Glutamatergic neuron (in vitro differentiated cells): Measurements from ENCODE around the gene SUSD6. TPM values are rescaled to one million over a fixed set of nuclear protein-coding genes. Genes with fewer than 3 reads are reported as not detected.
A peak's percentile ranks its signal among the peaks of the same experiment; 100 is the strongest.
"Not testable (repeated sequence)": the region's sequence is repeated elsewhere in the genome, so short reads cannot be mapped to it uniquely, and the experiment has no call there.

Source experiments
- DNase-seq: peaks from one replicate; pipeline ENCODE4 v3.0.0; 2022
- H3K27ac Mint-ChIP-seq: one replicate; pipeline ENCODE4 v1.8.0; 2020; ENCODE audit warnings: mild to moderate bottlenecking, mixed read lengths, inconsistent platforms; ENCODE audit not compliant: unreplicated experiment
- H3K27me3 Mint-ChIP-seq: one replicate; pipeline ENCODE4 v1.8.0; 2020; ENCODE audit warnings: mild to moderate bottlenecking, moderate library complexity, mixed read lengths, inconsistent platforms; ENCODE audit not compliant: unreplicated experiment
- H3K36me3 Mint-ChIP-seq: one replicate; pipeline ENCODE4 v1.8.0; 2020; ENCODE audit warnings: mild to moderate bottlenecking, mixed read lengths, inconsistent platforms; ENCODE audit not compliant: unreplicated experiment
- H3K4me1 Mint-ChIP-seq: one replicate; pipeline ENCODE4 v1.8.0; 2020; ENCODE audit warnings: mild to moderate bottlenecking, low read depth, mixed read lengths, inconsistent platforms; ENCODE audit not compliant: unreplicated experiment
- H3K4me3 Mint-ChIP-seq: one replicate; pipeline ENCODE4 v1.8.0; 2020; ENCODE audit warnings: mild to moderate bottlenecking, mixed read lengths, inconsistent platforms; ENCODE audit not compliant: unreplicated experiment
- H3K9me3 Mint-ChIP-seq: one replicate; pipeline ENCODE4 v1.8.0; 2020; ENCODE audit warnings: mild to moderate bottlenecking, moderate library complexity, mixed read lengths, inconsistent platforms; ENCODE audit not compliant: unreplicated experiment
- total RNA-seq: library from RNA; stranded (reverse); fragmentation: NEBNext Ultra II Directional; extraction: Animal tissue kit (Norgen Biotek cat#: 25700); gene quantifications from one replicate; pipeline ENCODE4 v1.2.1, GENCODE V29; 2021; ENCODE audit not compliant: unreplicated experiment
- TF ChIP-seq, protein P1 (sequence below): fragments of 200-600 bp; sonication (generic); IDR thresholded peaks from one replicate; pipeline ENCODE4 v1.5.0; 2021; ENCODE audit not compliant: partially characterized antibody, unreplicated experiment

The SUSD6 gene
- total RNA-seq, 1 donor from 2014 or later = 106 TPM

DNA sequence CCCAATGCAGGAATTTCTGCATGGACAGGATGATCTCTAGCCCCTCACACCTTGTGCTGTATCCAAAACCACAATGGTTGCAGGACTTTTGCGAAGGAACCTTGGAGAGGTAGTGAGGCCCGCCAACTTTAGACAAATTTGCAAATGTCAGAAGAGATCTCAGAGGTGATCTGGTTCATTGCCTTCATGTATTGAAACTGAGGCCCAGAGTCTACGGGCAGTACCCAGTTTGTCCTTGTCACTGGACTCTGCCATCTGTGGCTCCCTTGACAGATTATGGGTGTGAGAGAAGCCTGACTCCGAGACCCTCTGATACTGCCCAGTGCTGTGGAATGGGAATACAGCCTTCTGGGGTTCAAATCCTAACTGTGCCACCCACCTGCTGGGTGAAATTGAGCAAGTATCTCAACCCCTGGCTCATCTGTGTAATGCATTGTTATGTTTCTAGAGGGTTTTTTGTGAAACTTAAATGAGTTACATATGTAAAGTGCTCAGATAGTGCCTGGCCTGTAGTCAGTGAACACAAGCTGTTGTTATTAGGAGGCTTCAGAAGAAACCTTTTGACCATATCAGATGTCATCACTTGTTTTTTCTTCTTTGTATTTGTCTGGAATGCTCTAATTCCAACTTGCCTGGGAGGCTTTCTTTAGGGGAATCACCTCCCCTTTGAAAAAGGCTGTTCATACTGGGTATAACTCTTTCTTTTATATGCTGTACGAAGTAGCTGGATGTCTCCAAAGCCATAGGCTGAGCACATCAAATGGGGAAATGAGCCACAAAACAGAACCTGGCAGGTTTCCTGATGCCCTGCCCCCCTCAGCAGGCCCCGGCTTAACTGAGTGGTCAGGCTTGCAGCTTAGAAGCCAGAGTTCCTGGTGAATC lies 84.2 kb downstream of the SUSD6 start:
- H3K27me3 Mint-ChIP-seq = peaks cover 14% of the 10 kb centered on the region
- TF ChIP-seq, protein P1, sequence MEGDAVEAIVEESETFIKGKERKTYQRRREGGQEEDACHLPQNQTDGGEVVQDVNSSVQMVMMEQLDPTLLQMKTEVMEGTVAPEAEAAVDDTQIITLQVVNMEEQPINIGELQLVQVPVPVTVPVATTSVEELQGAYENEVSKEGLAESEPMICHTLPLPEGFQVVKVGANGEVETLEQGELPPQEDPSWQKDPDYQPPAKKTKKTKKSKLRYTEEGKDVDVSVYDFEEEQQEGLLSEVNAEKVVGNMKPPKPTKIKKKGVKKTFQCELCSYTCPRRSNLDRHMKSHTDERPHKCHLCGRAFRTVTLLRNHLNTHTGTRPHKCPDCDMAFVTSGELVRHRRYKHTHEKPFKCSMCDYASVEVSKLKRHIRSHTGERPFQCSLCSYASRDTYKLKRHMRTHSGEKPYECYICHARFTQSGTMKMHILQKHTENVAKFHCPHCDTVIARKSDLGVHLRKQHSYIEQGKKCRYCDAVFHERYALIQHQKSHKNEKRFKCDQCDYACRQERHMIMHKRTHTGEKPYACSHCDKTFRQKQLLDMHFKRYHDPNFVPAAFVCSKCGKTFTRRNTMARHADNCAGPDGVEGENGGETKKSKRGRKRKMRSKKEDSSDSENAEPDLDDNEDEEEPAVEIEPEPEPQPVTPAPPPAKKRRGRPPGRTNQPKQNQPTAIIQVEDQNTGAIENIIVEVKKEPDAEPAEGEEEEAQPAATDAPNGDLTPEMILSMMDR = no peak

DNA sequence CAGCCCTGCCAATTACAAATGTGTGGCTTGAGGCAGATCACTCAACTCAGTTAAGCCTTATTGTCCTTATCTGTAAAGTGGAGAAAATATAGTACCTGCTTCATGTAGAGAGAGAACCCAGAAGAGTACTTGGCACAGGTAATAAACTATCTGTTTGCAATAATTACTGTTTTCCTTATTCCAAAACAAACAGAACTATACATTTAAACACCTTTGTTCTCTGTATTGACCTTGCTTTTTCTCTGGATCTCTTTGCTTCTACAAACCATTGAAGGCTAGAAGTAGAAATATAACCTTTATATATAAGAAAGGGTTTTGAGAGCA lies 84.8 kb downstream of the SUSD6 start:
- Mint-ChIP-seq H3K27me3 (peaks cover 15% of the 10 kb centered on the region), H3K36me3 (no peaks in the 10 kb centered on the region), H3K4me3 (no peak overlapping the region), H3K9me3 (peaks cover 22% of the 10 kb centered on the region), H3K4me1 (peaks cover 83% of the 10 kb centered on the region), H3K27ac (peak overlapping the region; percentile 99)
- TF ChIP-seq, protein P1 = no peak
- no peak for DNase-seq

More for the DNA sequence above, 84.2 kb downstream of the SUSD6 start:
- peaks cover 79% of the 10 kb centered on the region for H3K4me1 Mint-ChIP-seq
- H3K4me3 Mint-ChIP-seq = no peak overlapping the region
- H3K36me3 Mint-ChIP-seq = no peaks in the 10 kb centered on the region
- no peak for DNase-seq
- peaks cover 22% of the 10 kb centered on the region for H3K9me3 Mint-ChIP-seq
- peak overlapping the region; percentile 99 for H3K27ac Mint-ChIP-seq

DNA sequence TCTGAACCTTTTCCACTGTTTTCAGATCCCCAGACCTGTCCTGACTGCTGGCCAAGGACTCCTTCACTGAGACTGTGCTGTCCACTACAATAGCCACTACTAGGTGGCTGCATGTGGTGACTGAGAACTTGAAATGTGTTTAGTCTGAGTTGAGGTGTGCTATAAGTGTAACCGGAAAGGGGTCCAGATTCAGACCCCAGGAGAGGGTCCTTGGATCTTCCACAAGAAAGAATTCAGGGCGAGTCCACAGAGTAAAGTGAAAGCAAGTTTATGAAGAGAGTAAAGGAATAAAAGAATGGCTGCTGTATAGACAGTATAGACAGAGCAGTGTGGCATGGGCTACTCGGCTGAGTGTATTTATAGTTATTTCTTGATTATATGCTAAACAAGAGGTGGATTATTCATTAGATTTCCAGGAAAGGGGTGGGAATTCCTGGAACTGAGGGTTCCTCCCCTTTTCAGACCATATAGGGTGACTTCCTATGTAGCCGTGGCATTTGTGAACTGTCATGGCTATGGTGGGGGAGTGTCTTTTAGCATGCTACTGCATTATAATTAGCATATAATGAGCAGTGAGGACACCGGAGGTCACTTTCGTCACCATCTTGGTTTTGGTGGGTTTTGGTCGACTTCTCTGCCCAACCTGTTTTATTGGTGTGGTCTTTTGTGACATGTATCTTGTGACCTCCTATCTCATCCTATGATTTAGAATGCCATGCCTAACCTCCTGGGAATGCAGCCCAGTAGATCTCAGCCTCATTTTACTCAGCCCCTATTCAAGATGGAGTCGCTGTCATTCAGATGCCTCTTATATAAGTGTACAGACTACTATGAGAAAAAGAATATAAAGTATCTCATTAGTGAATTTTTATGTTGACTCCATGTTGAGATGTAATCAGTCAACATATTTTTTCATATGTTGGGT lies 85.5 kb downstream of the SUSD6 start:
- H3K27ac Mint-ChIP-seq = peak overlapping the region; percentile 99
- H3K36me3 Mint-ChIP-seq = no peaks in the 10 kb centered on the region
- peaks cover 18% of the 10 kb centered on the region for H3K27me3 Mint-ChIP-seq
- peaks cover 82% of the 10 kb centered on the region for H3K4me1 Mint-ChIP-seq
- peak overlapping the region; percentile 63 for H3K4me3 Mint-ChIP-seq
- H3K9me3 Mint-ChIP-seq = peaks cover 22% of the 10 kb centered on the region
- no peak for DNase-seq
- TF ChIP-seq, protein P1 = no peak

DNA sequence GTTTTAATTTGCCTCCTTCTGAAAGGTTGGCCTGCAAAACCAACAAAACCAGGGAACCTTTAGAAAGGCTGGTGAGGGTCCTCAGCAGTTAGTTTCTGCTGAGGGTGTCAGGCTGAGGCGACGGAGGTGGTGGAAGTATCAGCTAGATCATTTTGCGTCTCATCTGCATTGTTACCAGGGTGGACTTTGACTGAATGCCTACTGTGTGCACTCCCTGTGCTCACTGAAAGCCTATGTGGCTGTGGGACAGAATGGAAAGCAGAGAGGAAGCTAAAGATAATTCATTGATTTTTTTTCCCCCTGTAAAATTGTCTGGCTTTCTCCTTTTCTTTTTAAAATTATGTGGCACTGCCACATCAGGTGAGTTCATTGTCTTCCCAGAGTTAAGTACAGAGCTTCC lies 87.2 kb downstream of the SUSD6 start:
- no peak for DNase-seq
- TF ChIP-seq, protein P1 = no peak
- H3K9me3 Mint-ChIP-seq = peaks cover 14% of the 10 kb centered on the region
- peak overlapping the region; percentile 30 for H3K4me3 Mint-ChIP-seq
- no peaks in the 10 kb centered on the region for H3K36me3 Mint-ChIP-seq
- peaks cover 78% of the 10 kb centered on the region for H3K4me1 Mint-ChIP-seq
- peaks cover 16% of the 10 kb centered on the region for H3K27me3 Mint-ChIP-seq
- H3K27ac Mint-ChIP-seq = peak overlapping the region; percentile 74

DNA sequence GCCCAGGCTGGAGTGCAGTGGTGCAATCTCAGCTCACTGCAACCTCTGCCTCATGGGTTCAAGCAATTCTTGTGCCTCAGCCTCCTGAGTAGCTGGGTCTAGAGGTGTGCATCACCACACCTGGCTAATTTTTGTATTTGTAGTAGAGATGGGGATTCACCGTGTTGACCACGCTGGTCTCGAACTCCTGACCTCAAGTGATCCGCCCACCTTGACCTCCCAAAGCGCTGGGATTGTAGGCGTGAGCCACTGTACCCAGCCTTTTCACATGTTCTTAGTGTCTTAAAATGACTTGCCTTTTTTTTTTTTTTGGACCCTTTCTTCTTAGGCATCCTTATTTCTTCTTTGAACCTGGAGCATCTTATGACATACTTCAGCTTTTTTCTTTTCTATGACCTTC lies 87.8 kb downstream of the SUSD6 start:
- Mint-ChIP-seq H3K27me3 (peaks cover 21% of the 10 kb centered on the region), H3K9me3 (peaks cover 14% of the 10 kb centered on the region), H3K4me1 (peaks cover 76% of the 10 kb centered on the region), H3K27ac (peak overlapping the region; percentile 74)
- H3K36me3 Mint-ChIP-seq, H3K4me3 Mint-ChIP-seq, DNase-seq: not testable (repeated sequence)
